Measurements from ENCODE around the gene AFAP1. TPM values are rescaled to one million over a fixed set of nuclear protein-coding genes. Genes with fewer than 3 reads are reported as not detected.

The AFAP1 gene
- total RNA-seq, 1 donor from 2014 or later, result 67.9 TPM

- Mint-ChIP-seq H3K36me3 (ENCODE audit: low read depth, unreplicated experiment) (peaks cover 47% of the 10 kb centered on the region), H3K9me3 (ENCODE audit: unreplicated experiment) (no peaks in the 10 kb centered on the region), H3K4me3 (ENCODE audit: unreplicated experiment) (no peak overlapping the region), H3K27ac (ENCODE audit: unreplicated experiment) (peak overlapping the region; percentile 65), H3K27me3 (ENCODE audit: low read depth, unreplicated experiment) (no peaks in the 10 kb centered on the region), H3K4me1 (ENCODE audit: low read depth, unreplicated experiment) (peaks cover 44% of the 10 kb centered on the region)
- peak overlapping the region; percentile 40 for H3K9ac ChIP-seq (ENCODE audit: low read length)
- DNase-seq (ENCODE audit: low read depth), result no peak
- peak overlapping the region; percentile 18 for H3K27ac ChIP-seq (ENCODE audit: low read depth, low read length)
- no peak for FAIRE-seq
- peaks cover 38% of the 10 kb centered on the region for H3K4me1 ChIP-seq (ENCODE audit: insufficient read depth, low read length)
- peaks cover 87% of the 10 kb centered on the region for H3K79me2 ChIP-seq (ENCODE audit: insufficient read depth, low read length)
- H3K9me3 ChIP-seq (ENCODE audit: insufficient read depth, low read depth, low read length), result no peaks in the 10 kb centered on the region
- H3K4me2 ChIP-seq (ENCODE audit: low read length), result peak overlapping the region; percentile 1
- no peak overlapping the region for H3K4me3 ChIP-seq (ENCODE audit: insufficient read depth, low read depth, low read length)
- H3K36me3 ChIP-seq (ENCODE audit: insufficient read depth, low read length), result peaks cover 77% of the 10 kb centered on the region
- no peaks in the 10 kb centered on the region for H3K27me3 ChIP-seq (ENCODE audit: insufficient read depth, low read length)
- no peak overlapping the region for H2AFZ ChIP-seq (ENCODE audit: low read depth, low read length)
- TF ChIP-seq EZH2 (IDR thresholded peaks at IDR 0.05; ENCODE audit: insufficient read depth, low read length), result no peak
- H4K20me1 ChIP-seq (ENCODE audit: insufficient read depth, low read length), result peaks cover 15% of the 10 kb centered on the region
These were observed 118.2 kb downstream of the AFAP1 start for GRCh38 chr4:7821245-7822136.

DNA sequence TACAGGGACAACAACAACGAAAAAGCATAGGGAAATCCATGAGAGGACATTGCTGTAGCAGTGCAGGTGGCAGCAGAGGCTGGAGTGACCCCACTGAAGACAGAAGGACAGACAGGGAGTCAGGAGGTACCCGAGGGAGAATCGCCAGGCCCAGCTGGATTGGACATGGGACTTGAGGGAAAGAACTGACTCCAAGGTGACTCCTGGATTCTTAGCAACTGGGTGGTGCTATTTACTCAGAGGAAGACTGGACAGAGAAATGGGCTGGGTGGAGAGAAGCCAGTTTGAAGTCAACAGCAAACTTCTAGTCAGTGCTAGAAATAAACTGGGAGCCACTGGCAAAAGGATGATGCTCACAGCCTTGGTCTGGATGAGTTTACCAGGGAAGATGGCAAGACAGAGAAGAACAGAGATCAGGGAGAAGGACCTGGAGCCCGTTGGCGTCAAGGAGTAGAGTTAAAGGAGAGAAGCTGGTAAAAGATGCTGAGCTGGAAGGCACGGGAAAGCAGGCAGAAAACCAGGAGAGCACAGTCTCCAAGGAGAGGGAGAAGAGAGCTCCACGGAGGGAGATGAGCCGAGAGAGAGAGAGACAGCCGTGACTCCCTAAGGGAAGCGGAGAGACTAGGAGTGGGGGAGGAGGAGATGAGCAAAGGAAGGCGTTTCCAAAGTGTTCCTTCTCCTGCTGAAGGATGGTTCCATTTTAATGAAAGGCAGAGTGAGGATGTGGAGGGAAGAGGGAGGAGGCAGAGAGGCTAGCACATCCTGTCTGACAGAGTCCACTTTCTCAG lies 119.4 kb downstream of the AFAP1 start:
- peaks cover 41% of the 10 kb centered on the region for H3K4me1 Mint-ChIP-seq (ENCODE audit: low read depth, unreplicated experiment)
- no peak overlapping the region for H2AFZ ChIP-seq (ENCODE audit: low read depth, low read length)
- H3K9me3 ChIP-seq (ENCODE audit: insufficient read depth, low read depth, low read length), result no peaks in the 10 kb centered on the region
- H3K9ac ChIP-seq (ENCODE audit: low read length), result peak overlapping the region; percentile 5
- H3K4me3 ChIP-seq (ENCODE audit: insufficient read depth, low read depth, low read length), result no peak overlapping the region
- H3K4me2 ChIP-seq (ENCODE audit: low read length), result no peak overlapping the region
- H4K20me1 ChIP-seq (ENCODE audit: insufficient read depth, low read length), result peaks cover 15% of the 10 kb centered on the region
- H3K36me3 ChIP-seq (ENCODE audit: insufficient read depth, low read length), result peaks cover 79% of the 10 kb centered on the region
- peak overlapping the region; percentile 64 for H3K27ac Mint-ChIP-seq (ENCODE audit: unreplicated experiment)
- H3K4me3 Mint-ChIP-seq (ENCODE audit: unreplicated experiment), result no peak overlapping the region
- TF ChIP-seq EZH2 (IDR thresholded peaks at IDR 0.05; ENCODE audit: insufficient read depth, low read length) (no peak), CTCF (IDR thresholded peaks at IDR 0.05; ENCODE audit: insufficient read depth, low read depth, low read length) (no peak)
- peaks cover 43% of the 10 kb centered on the region for H3K36me3 Mint-ChIP-seq (ENCODE audit: low read depth, unreplicated experiment)
- no peaks in the 10 kb centered on the region for H3K27me3 ChIP-seq (ENCODE audit: insufficient read depth, low read length)
- H3K27me3 Mint-ChIP-seq (ENCODE audit: low read depth, unreplicated experiment), result no peaks in the 10 kb centered on the region
- FAIRE-seq, result no peak
- H3K27ac ChIP-seq (ENCODE audit: low read depth, low read length), result peak overlapping the region; percentile 2
- H3K4me1 ChIP-seq (ENCODE audit: insufficient read depth, low read length), result peaks cover 51% of the 10 kb centered on the region
- peaks cover 79% of the 10 kb centered on the region for H3K79me2 ChIP-seq (ENCODE audit: insufficient read depth, low read length)
- DNase-seq (ENCODE audit: low read depth), result no peak
- no peaks in the 10 kb centered on the region for H3K9me3 Mint-ChIP-seq (ENCODE audit: unreplicated experiment)

DNA sequence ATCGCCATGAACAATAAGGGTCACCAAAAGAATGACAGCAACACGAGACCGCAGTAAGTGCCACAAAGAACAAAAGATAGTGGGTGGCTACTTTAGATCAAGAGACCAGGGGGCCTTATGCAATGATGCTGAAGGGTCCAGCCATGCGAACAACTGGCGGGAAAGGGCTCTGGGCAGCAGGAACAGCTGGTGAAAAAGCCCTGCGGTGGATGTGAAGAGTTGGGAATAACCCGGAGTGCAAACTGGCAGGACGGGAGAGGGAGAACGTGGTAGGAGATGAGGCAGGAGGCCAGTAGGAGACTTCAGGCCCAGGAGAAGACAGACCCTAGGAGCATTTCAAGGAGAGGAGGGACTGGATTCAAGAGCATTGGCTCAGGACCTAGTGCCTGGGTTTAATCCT lies 120.2 kb downstream of the AFAP1 start:
- no peaks in the 10 kb centered on the region for H3K9me3 ChIP-seq (ENCODE audit: insufficient read depth, low read depth, low read length)
- no peaks in the 10 kb centered on the region for H3K9me3 Mint-ChIP-seq (ENCODE audit: unreplicated experiment)
- no peak overlapping the region for H3K27ac Mint-ChIP-seq (ENCODE audit: unreplicated experiment)
- no peak overlapping the region for H3K4me3 ChIP-seq (ENCODE audit: insufficient read depth, low read depth, low read length)
- H3K36me3 Mint-ChIP-seq (ENCODE audit: low read depth, unreplicated experiment), result peaks cover 46% of the 10 kb centered on the region
- no peaks in the 10 kb centered on the region for H3K27me3 ChIP-seq (ENCODE audit: insufficient read depth, low read length)
- H3K4me3 Mint-ChIP-seq (ENCODE audit: unreplicated experiment), result no peak overlapping the region
- FAIRE-seq (no peak), DNase-seq (ENCODE audit: low read depth) (no peak)
- TF ChIP-seq CTCF (IDR thresholded peaks at IDR 0.05; ENCODE audit: insufficient read depth, low read depth, low read length) (no peak), EZH2 (IDR thresholded peaks at IDR 0.05; ENCODE audit: insufficient read depth, low read length) (no peak)
- H3K27me3 Mint-ChIP-seq (ENCODE audit: low read depth, unreplicated experiment), result no peaks in the 10 kb centered on the region
- peaks cover 79% of the 10 kb centered on the region for H3K79me2 ChIP-seq (ENCODE audit: insufficient read depth, low read length)
- H3K4me2 ChIP-seq (ENCODE audit: low read length), result no peak overlapping the region
- H3K4me1 ChIP-seq (ENCODE audit: insufficient read depth, low read length), result peaks cover 54% of the 10 kb centered on the region
- H3K9ac ChIP-seq (ENCODE audit: low read length), result no peak overlapping the region
- H3K36me3 ChIP-seq (ENCODE audit: insufficient read depth, low read length), result peaks cover 79% of the 10 kb centered on the region
- H2AFZ ChIP-seq (ENCODE audit: low read depth, low read length), result no peak overlapping the region
- H3K27ac ChIP-seq (ENCODE audit: low read depth, low read length), result no peak overlapping the region
- peaks cover 15% of the 10 kb centered on the region for H4K20me1 ChIP-seq (ENCODE audit: insufficient read depth, low read length)
- H3K4me1 Mint-ChIP-seq (ENCODE audit: low read depth, unreplicated experiment), result peaks cover 45% of the 10 kb centered on the region

All from astrocyte (in vitro differentiated cells and primary cell).